ENCODE results near the gene VAT1. TPM values are rescaled to one million over a fixed set of nuclear protein-coding genes. Genes with fewer than 3 reads are reported as not detected.
A peak's percentile ranks its signal among the peaks of the same experiment; 100 is the strongest.

Gene VAT1
- total RNA-seq, 2 experiments from 2014 or later = 10.7 to 16.8 TPM

DNA sequence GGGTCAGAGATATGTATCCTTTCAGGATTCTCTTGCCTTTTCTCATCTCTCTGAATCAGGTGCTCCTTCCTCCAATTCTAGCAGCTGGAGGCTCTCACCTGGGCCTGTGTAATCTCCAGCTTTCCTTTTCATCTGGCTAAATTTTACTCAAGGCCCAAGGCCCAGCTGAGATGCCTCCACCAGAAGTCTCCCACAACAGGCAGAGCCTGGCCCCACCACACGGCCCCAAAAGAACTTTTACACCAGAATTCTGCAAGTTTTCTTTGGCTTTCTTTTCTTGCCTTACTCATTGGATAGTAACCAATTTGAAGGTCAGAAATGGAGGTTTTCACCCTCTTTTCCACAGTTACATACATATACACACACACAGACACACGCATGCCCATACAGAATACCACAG lies 17.5 kb upstream of the VAT1 start:
- CTCF ChIA-PET = no interaction called here
- ATAC-seq (no peak), DNase-seq (no peak)
- no peaks in the 10 kb centered on the region for H3K4me1 Mint-ChIP-seq
- H3K4me3 Mint-ChIP-seq = no peak overlapping the region
- H3K27ac Mint-ChIP-seq = no peak overlapping the region
- H3K36me3 Mint-ChIP-seq = peaks cover 7% of the 10 kb centered on the region
- no peaks in the 10 kb centered on the region for H3K27me3 Mint-ChIP-seq
- no peaks in the 10 kb centered on the region for H3K9me3 Mint-ChIP-seq (ENCODE audit: low read depth)

DNA sequence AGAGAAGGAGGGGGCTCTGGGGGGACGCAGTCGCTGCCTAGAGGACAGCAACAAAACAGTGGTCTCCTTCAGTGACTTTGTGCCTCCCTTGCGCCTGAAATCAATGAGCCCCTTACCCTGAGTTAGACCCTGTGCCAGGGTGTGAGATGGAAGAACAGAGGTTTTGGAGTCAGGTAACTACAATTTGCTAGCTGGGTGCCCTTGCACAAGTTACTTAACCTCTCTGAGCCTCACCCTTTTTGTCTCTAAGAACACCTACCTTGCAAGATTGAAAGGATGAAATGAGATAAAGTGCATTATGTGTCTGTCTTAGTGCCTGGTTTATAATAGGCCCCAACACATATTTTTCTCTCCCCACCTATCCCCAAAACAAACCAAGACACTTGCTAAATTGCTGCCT lies 12.7 kb upstream of the VAT1 start:
- Mint-ChIP-seq H3K27ac (no peak overlapping the region), H3K27me3 (no peaks in the 10 kb centered on the region), H3K4me1 (no peaks in the 10 kb centered on the region), H3K4me3 (no peak overlapping the region), H3K36me3 (no peaks in the 10 kb centered on the region), H3K9me3 (ENCODE audit: low read depth) (no peaks in the 10 kb centered on the region)
- DNase-seq (no peak), ATAC-seq (no peak)
- CTCF ChIA-PET = no interaction called here

GRCh38 chr17:43033948-43034881 lies 12.0 kb upstream of the VAT1 start:
- CTCF ChIA-PET = interaction anchor here (1.4 kb wide), 1 partner anchor 10 kb away, joined by 5 read pairs; no protein-coding TSS in a partner anchor
- H3K4me1 Mint-ChIP-seq = no peaks in the 10 kb centered on the region

DNA sequence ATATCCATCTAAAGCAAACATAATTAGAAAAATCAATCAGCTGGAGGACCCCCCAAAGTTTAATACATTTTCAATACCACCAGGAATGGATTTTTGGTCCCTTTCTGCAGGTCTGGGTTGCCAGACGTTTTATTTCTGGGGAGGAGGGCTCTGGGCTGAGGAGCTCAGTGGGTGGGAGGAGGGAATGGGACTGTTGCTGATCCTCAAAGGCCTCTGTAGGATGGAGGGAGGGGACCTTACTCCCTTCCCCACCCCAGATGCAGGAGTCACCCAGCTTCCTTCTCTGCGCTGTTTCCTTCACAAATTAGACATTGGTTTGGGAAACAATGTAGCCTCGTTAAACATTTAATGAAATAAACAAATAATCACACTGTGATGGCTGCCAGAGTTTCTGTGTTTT lies 9.5 kb upstream of the VAT1 start:
- H3K4me1 Mint-ChIP-seq = no peaks in the 10 kb centered on the region
- ATAC-seq (no peak), DNase-seq (no peak)
- no peaks in the 10 kb centered on the region for H3K9me3 Mint-ChIP-seq (ENCODE audit: low read depth)
- no peak overlapping the region for H3K27ac Mint-ChIP-seq
- CTCF ChIA-PET = interaction anchor here (0.7 kb wide), 3 partner anchors 119 to 736 kb away, joined by 3 to 4 read pairs (median 3); no protein-coding TSS in a partner anchor
- no peaks in the 10 kb centered on the region for H3K36me3 Mint-ChIP-seq
- no peak overlapping the region for H3K4me3 Mint-ChIP-seq
- peaks cover 3% of the 10 kb centered on the region for H3K27me3 Mint-ChIP-seq

More at GRCh38 chr17:43033948-43034881, 12.0 kb upstream of the VAT1 start:
- Mint-ChIP-seq H3K9me3 (ENCODE audit: low read depth) (no peaks in the 10 kb centered on the region), H3K27ac (no peak overlapping the region), H3K4me3 (no peak overlapping the region), H3K27me3 (no peaks in the 10 kb centered on the region), H3K36me3 (no peaks in the 10 kb centered on the region)
- ATAC-seq (no peak), DNase-seq (no peak)

DNA sequence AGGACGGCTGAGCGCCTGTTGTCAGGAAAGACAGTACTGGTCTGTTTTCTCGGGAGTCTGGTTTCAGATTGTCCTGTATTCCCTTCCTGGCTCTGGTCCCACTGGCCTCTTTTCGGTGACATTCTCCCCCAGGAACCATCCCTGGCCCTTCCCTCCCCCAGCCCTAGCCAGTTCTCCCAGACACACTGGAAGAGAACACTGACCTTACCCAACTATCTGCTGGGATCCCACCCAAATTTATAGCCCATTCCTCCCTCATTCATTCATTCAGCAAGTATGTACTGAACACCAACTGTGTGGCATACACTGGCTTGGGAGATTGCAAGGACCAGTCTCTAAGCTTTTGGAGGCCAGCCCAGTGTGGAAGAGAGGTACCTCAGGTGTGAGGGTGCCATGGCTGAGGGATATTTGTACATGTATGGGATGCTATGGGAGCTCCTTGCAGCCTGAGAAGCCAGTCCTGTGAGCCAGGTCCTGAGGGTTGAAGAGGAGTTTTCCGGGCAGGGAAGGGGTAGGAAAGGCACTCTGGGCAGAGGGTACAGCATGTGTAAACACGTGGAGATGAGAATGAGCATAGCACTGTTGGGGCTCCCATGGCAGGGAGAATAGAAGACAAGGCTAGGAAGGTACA lies 8.1 kb upstream of the VAT1 start:
- ATAC-seq = no peak
- Mint-ChIP-seq H3K36me3 (no peaks in the 10 kb centered on the region), H3K9me3 (ENCODE audit: low read depth) (no peaks in the 10 kb centered on the region), H3K27me3 (peaks cover 16% of the 10 kb centered on the region), H3K27ac (no peak overlapping the region), H3K4me1 (peaks cover 3% of the 10 kb centered on the region), H3K4me3 (no peak overlapping the region)
- DNase-seq = no peak
- CTCF ChIA-PET = interaction anchor here (1.1 to 1.2 kb wide), 2 partner anchors 8 to 32 kb away, joined by 3 to 6 read pairs; partner anchors contain the start of genes RPL27 and VAT1

DNA sequence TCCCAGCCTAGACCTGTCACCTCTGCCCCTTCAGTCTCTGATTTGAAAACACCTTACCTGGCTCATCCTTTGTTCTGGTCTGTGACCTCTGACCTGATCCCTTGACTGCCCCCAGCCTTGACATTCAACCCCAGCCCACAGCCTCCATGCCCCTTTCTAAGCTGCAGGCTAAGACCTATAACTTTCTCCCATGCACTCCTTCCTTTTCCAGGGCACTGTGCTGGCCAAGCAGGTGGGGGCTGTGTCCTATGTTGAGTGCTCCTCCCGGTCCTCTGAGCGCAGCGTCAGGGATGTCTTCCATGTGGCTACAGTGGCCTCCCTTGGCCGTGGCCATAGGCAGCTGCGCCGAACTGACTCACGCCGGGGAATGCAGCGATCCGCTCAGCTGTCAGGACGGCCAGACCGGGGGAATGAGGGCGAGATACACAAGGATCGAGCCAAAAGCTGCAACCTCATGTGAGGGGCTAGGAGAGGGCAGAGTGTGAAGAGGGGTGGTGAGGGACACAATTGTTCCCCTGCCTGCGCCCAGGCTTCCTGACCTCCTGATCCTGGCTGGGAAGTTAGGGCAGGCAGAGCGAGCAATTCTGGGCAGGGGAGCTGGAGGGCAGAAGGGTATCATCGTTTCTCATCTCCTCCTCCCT lies 6.2 kb upstream of the VAT1 start:
- ATAC-seq = no peak
- no peak overlapping the region for H3K27ac Mint-ChIP-seq
- H3K4me3 Mint-ChIP-seq = no peak overlapping the region
- H3K36me3 Mint-ChIP-seq = no peaks in the 10 kb centered on the region
- no peak for DNase-seq
- H3K9me3 Mint-ChIP-seq (ENCODE audit: low read depth) = no peaks in the 10 kb centered on the region
- H3K27me3 Mint-ChIP-seq = peaks cover 25% of the 10 kb centered on the region
- CTCF ChIA-PET = no interaction called here
- peaks cover 12% of the 10 kb centered on the region for H3K4me1 Mint-ChIP-seq

- CTCF ChIA-PET = no interaction called here
- H3K36me3 Mint-ChIP-seq = no peaks in the 10 kb centered on the region
- ATAC-seq (no peak), DNase-seq (no peak)
- H3K27me3 Mint-ChIP-seq = peaks cover 25% of the 10 kb centered on the region
- no peak overlapping the region for H3K4me3 Mint-ChIP-seq
- H3K4me1 Mint-ChIP-seq = peaks cover 12% of the 10 kb centered on the region
- H3K27ac Mint-ChIP-seq = no peak overlapping the region
- H3K9me3 Mint-ChIP-seq (ENCODE audit: low read depth) = no peaks in the 10 kb centered on the region
Observed at GRCh38 chr17:43027091-43028032, 5.2 kb upstream of the VAT1 start.

DNA sequence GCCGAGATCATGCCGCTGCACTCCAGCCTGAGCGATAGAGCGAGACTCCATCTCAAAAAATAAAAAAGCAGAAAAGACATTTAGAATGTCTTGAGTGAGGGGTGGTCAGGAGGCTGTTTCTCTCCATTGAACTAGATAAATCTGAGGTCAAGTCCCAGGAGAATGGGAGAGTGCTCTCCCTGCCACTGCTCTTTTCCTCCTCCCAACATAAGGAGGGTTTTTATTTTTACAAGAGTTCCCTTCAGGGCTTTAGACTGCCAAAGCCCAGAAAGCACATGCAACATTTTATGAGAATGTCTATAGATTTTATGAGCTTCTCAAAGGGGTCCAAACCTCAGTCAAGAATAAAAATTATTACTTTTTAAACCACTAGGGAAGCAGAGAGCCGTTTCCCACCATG lies 4.4 kb upstream of the VAT1 start:
- Mint-ChIP-seq H3K4me3 (no peak overlapping the region), H3K36me3 (no peaks in the 10 kb centered on the region), H3K4me1 (peaks cover 15% of the 10 kb centered on the region), H3K27me3 (peaks cover 25% of the 10 kb centered on the region), H3K9me3 (ENCODE audit: low read depth) (no peaks in the 10 kb centered on the region), H3K27ac (no peak overlapping the region)
- no peak for ATAC-seq
- CTCF ChIA-PET = interaction anchor here (0.7 kb wide), 1 partner anchor 20 kb away, joined by 3 read pairs; the partner anchor contains the start of gene IFI35
- no peak for DNase-seq

DNA sequence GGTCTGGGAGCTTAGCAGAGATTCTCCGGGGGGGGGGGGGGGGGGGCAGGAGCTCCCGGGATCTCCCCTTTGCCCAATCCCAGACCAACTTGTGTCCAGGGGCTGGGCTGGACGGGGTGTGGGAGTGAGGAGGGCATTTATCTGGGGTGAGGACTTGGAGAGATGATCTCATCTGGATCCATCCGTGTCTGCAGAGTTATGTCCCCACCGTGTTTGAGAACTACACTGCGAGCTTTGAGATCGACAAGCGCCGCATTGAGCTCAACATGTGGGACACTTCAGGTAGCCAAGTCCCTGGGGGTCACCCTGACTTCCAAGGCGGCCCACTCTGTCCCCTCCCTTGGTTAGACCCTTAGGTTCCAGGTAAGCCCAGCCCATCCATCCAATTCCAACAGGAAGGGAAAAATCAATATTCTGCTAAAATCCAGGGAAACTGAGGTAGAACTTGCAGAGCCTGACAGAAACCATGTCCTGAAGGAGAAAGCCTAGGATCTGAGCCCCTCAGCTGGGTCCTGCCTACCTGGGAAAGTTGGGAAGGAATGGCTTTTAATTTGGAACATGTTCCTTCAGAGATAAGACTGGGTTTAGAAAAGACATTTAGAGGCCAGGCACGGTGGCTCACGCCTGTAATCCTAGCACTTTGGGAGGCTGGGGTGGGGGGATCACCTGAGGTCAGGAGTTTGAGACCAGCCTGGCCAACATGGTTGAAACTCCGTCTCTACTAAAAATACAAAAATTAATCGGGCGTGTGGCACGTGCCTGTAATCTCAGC lies 3.8 kb upstream of the VAT1 start:
- Mint-ChIP-seq H3K36me3 (no peaks in the 10 kb centered on the region), H3K27me3 (peaks cover 25% of the 10 kb centered on the region), H3K9me3 (ENCODE audit: low read depth) (no peaks in the 10 kb centered on the region), H3K4me3 (peak overlapping the region; percentile 33), H3K27ac (no peak overlapping the region), H3K4me1 (peaks cover 17% of the 10 kb centered on the region)
- no peak for DNase-seq
- ATAC-seq = no peak
- CTCF ChIA-PET = interaction anchor here (0.7 kb wide), 1 partner anchor 19 kb away, joined by 3 read pairs; the partner anchor contains the start of gene IFI35

GRCh38 chr17:43025290-43025657 lies 3.1 kb upstream of the VAT1 start:
- CTCF ChIA-PET = interaction anchor here (1.4 kb wide), 1 partner anchor 12 kb away, joined by 8 read pairs; no protein-coding TSS in a partner anchor
- Mint-ChIP-seq H3K27ac (no peak overlapping the region), H3K4me1 (peaks cover 17% of the 10 kb centered on the region), H3K27me3 (peaks cover 25% of the 10 kb centered on the region), H3K9me3 (ENCODE audit: low read depth) (no peaks in the 10 kb centered on the region), H3K4me3 (peak overlapping the region; percentile 33), H3K36me3 (no peaks in the 10 kb centered on the region)
- ATAC-seq (no peak), DNase-seq (no peak)

DNA sequence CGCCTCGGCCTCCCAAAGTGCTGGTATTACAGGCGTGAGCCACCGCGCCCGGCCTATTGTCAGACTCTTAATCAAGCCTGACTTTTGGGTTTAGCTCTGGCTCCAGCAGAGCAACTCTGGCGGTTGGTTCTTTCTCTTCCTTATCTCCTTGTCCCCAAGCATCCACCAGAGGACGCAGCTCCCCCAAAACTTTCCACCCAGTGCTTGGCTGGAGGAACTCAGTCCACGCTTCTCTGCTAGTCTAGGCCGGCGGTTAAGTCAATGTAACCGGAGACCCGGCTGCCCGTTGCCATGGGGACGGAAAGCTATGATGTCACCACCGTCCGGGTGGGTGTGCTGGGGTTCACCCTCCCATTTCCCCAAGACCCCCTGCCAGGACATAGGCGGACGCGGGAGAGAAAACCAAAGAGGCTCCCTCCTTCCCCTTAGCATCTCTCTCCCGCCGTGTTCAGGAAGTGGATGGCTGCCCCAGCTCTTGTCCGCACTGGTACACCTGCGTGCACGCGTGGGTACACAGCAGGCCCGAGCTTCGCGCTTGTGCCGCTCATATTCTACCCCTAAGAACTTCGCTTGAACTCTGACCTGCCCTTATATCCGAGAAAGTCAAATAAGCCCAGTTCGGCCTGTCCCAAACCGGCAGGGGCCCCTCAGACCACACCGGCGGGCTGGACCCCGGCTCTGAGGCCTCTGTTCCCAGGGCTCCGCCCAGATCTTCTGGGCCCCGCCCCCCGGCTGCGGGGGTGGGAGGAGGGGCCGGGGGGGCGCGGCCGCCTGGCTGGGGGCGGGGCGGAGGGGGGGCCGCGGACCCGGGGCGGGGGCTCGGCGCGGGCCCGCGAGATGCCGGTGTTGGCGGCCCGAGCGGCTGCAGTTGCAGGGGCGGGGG lies 2.5 kb upstream of the VAT1 start, which contains the start of gene RND2:
Gene RND2, plus strand, starts transcription at position 825 of the 883 bp plus-strand sequence. CDS start 117 bp downstream, outside the sequence.
- Mint-ChIP-seq H3K27me3 (peaks cover 25% of the 10 kb centered on the region), H3K36me3 (no peaks in the 10 kb centered on the region), H3K4me1 (peaks cover 22% of the 10 kb centered on the region), H3K9me3 (ENCODE audit: low read depth) (no peaks in the 10 kb centered on the region), H3K27ac (peak within 1 kb of the TSS; percentile 26), H3K4me3 (peak within 1 kb of the TSS; percentile 72)
- CTCF ChIA-PET = interaction anchor here (0.8 to 1.4 kb wide), 14 partner anchors 9 to 344 kb away, joined by 3 to 8 read pairs (median 4); partner anchors contain the start of gene RPL27
- peak; percentile 86 for DNase-seq
- ATAC-seq = peak; percentile 64

Data from activated CD8-positive, alpha-beta memory T cell treated with anti-CD3 and anti-CD28 coated beads, Interleukin-2, amount 10 ng/mL, durations not matched to agents 7 days and 5 days (primary cell).